Measurements from ENCODE around the gene LYSET. TPM values are rescaled to one million over a fixed set of nuclear protein-coding genes. Genes with fewer than 3 reads are reported as not detected.
"Not testable (repeated sequence)": the region's sequence is repeated elsewhere in the genome, so short reads cannot be mapped to it uniquely, and the experiment has no call there.

LYSET gene
- total RNA-seq, 1 experiment from 2014 or later, result 35.7 TPM

DNA sequence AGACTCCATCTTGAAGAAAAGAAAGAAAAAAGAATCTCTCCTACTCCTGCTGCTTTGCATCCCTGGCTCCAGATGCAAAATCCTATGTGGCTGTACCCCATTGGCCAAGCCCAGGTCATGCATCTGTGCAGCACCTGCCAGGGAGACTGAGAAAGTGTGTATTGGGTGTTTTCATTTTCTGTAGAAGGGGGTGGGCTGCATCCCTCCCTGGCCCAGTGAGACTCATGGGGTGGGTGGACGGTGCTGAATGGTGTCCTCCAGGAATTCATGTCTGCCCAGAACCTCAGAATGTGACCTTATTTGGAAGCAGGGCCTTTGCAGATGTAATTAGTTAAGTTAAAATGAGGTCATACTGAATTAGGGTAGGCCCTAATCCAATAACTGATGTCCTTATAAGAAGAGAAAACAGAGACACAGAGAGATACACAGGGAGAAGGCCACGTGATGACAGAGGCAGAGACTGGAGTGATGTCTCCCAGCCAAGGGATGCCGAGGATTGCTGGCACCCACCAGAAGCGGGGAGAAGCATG lies 23.6 kb upstream of the LYSET start:
- Histone ChIP-seq H4K20me1 (ENCODE audit: insufficient read depth, low read depth, low read length) (no peaks in the 10 kb centered on the region), H3K4me2 (ENCODE audit: low read depth, low read length, poor library complexity, severe bottlenecking) (no peak overlapping the region), H2AFZ (ENCODE audit: low read length) (no peak overlapping the region), H3K36me3 (ENCODE audit: insufficient read depth, low read length) (no peaks in the 10 kb centered on the region), H3K4me3 (ENCODE audit: low read length) (no peak overlapping the region), H3K4me1 (ENCODE audit: low read length) (no peaks in the 10 kb centered on the region; the same call in 1 of the 2 replicates), H3K27ac (ENCODE audit: low read length) (no peak overlapping the region), H3K9me3 (ENCODE audit: low read length) (no peaks in the 10 kb centered on the region), H3K27me3 (ENCODE audit: low read length) (0 out of 2 replicates have a peak, but pooled peaks cover 2% of the 10 kb centered on the region), H3K79me2 (ENCODE audit: low read length) (no peaks in the 10 kb centered on the region), H3K9me2 (replicated peaks; ENCODE audit: insufficient read depth, low read length) (no peaks in the 10 kb centered on the region), H3K9ac (ENCODE audit: low read length) (no peak overlapping the region)
- no peak for DNase-seq

DNA sequence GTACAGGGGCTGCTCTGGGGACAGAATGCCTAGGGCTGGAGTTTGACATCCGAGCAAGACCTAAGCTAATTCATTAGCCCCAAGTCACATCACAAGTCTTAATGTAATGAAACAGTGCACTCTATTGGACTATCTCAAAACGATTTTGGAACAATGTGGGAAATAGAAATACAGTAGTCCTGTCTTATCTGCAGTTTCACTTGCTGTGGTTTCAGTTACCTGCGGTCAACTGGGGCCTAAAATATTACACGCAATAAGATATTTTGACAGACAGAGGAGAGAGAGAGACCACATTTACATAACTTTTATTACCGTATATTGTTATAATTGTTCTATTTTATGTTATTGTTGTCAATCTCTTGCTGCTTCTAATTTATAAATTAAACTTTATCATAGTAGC lies 21.6 kb upstream of the LYSET start:
- H3K4me2 ChIP-seq (ENCODE audit: low read depth, low read length, poor library complexity, severe bottlenecking), result no peak overlapping the region
- no peak overlapping the region for H3K27ac ChIP-seq (ENCODE audit: low read length)
- no peak for DNase-seq
- no peaks in the 10 kb centered on the region for H3K27me3 ChIP-seq (ENCODE audit: low read length)
- H3K36me3 ChIP-seq (ENCODE audit: insufficient read depth, low read length), result no peaks in the 10 kb centered on the region
- H3K9ac ChIP-seq (ENCODE audit: low read length), result no peak overlapping the region
- no peaks in the 10 kb centered on the region for H3K79me2 ChIP-seq (ENCODE audit: low read length)
- no peaks in the 10 kb centered on the region for H4K20me1 ChIP-seq (ENCODE audit: insufficient read depth, low read depth, low read length)
- H3K4me1 ChIP-seq (ENCODE audit: low read length), result no peaks in the 10 kb centered on the region; the same call in 1 of the 2 replicates
- no peaks in the 10 kb centered on the region for H3K9me2 ChIP-seq (replicated peaks; ENCODE audit: insufficient read depth, low read length)
- H3K4me3 ChIP-seq (ENCODE audit: low read length), result no peak overlapping the region
- no peak overlapping the region for H2AFZ ChIP-seq (ENCODE audit: low read length)
- no peaks in the 10 kb centered on the region for H3K9me3 ChIP-seq (ENCODE audit: low read length)

DNA sequence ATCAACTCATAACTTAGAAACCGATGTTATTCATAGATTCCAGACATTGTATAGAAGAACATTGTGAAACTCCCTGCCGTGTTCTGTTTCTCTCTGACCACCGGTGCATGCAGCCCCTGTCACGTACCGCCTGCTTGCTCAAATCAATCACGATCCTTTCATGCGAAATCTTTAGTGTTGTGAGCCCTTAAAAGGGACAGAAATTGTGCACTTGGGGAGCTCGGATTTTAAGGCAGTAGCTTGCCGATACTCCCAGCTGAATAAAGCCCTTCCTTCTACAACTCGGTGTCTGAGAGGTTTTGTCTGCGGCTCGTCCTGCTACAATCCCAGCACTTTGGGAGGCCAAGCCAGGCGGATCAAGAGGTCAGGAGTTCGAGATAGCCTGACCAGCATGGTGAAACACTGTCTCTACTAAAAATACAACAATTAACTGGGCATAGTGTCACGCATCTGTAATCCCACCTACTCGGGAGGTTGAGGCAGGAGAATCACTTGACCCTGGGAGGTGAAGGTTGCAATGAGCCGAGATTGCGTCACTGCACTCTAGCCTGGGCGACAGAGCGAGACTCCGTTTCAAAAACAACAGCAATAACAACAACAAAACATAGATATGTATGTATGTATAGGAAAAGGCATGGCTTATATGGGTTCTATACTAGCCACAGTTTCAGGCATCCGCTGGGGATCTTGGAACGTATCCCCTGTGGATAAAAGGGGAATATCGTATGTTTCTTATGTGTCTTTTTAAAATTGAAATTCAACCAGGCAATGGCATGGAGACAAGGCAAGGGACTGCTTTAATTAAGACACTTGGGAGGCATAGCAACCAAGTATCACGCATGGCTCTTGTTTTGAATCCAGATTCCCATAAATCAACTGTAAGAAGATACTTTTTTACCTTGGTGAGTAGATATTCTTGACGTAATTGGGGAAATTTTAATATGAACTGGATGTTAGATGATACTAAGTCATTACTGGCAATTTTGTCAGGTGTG lies 19.5 kb upstream of the LYSET start:
- H3K79me2 ChIP-seq (ENCODE audit: low read length); H2AFZ ChIP-seq (ENCODE audit: low read length); H4K20me1 ChIP-seq (ENCODE audit: insufficient read depth, low read depth, low read length); H3K9ac ChIP-seq (ENCODE audit: low read length); H3K27me3 ChIP-seq (ENCODE audit: low read length); H3K4me2 ChIP-seq (ENCODE audit: low read depth, low read length, poor library complexity, severe bottlenecking); H3K9me3 ChIP-seq (ENCODE audit: low read length); H3K36me3 ChIP-seq (ENCODE audit: insufficient read depth, low read length); H3K4me3 ChIP-seq (ENCODE audit: low read length); H3K4me1 ChIP-seq (ENCODE audit: low read length); H3K27ac ChIP-seq (ENCODE audit: low read length); H3K9me2 ChIP-seq (replicated peaks; ENCODE audit: insufficient read depth, low read length); DNase-seq: not testable (repeated sequence)

DNA sequence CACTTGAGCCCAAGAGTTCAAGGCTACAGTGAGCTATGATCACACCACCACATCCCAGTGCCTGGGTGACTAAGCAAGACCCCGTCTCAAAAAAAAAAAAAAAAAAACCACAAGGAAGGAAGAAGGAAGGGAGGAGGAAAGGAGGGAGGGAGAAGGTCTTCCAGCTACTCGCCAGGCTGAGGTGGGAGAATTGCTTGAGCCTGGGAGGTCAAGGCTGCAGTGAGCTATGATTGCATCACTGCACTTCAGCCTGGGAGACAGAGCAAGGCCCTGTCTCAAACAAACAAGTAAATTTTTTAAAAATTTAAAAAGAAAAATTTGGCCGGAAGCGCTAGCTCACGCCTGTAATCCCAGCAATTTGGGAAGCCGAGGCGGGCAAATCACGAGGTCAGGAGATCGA lies 16.5 kb upstream of the LYSET start:
- H3K36me3 ChIP-seq (ENCODE audit: insufficient read depth, low read length); H3K9ac ChIP-seq (ENCODE audit: low read length); H3K9me3 ChIP-seq (ENCODE audit: low read length); H2AFZ ChIP-seq (ENCODE audit: low read length); H3K27ac ChIP-seq (ENCODE audit: low read length); H4K20me1 ChIP-seq (ENCODE audit: insufficient read depth, low read depth, low read length); H3K79me2 ChIP-seq (ENCODE audit: low read length); H3K4me3 ChIP-seq (ENCODE audit: low read length); DNase-seq; H3K9me2 ChIP-seq (replicated peaks; ENCODE audit: insufficient read depth, low read length); H3K4me1 ChIP-seq (ENCODE audit: low read length); H3K4me2 ChIP-seq (ENCODE audit: low read depth, low read length, poor library complexity, severe bottlenecking); H3K27me3 ChIP-seq (ENCODE audit: low read length): not testable (repeated sequence)

DNA sequence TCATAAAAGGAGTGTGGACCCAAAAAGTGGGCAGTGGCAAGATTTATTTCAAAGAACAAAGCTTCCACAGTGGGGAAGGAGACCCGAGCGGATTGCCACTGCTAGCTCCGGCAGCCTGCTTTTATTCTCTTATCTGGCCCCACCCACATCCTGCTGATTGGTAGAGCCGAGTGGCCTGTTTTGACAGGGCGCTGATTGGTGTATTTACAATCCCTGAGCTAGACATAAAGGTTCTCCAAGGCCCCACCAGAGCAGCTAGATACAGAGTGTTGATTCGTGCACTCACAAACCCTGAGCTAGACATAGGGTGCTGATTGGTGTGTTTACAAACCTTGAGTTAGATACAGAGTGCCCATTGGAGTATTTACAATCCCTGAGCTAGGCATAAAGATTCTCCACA lies 15.5 kb upstream of the LYSET start:
- not testable (repeated sequence) for H3K4me2 ChIP-seq (ENCODE audit: low read depth, low read length, poor library complexity, severe bottlenecking); H2AFZ ChIP-seq (ENCODE audit: low read length); H3K36me3 ChIP-seq (ENCODE audit: insufficient read depth, low read length); H3K9ac ChIP-seq (ENCODE audit: low read length); H4K20me1 ChIP-seq (ENCODE audit: insufficient read depth, low read depth, low read length); H3K4me1 ChIP-seq (ENCODE audit: low read length); H3K27ac ChIP-seq (ENCODE audit: low read length); H3K9me3 ChIP-seq (ENCODE audit: low read length); DNase-seq; H3K4me3 ChIP-seq (ENCODE audit: low read length); H3K27me3 ChIP-seq (ENCODE audit: low read length); H3K79me2 ChIP-seq (ENCODE audit: low read length); H3K9me2 ChIP-seq (replicated peaks; ENCODE audit: insufficient read depth, low read length)

DNA sequence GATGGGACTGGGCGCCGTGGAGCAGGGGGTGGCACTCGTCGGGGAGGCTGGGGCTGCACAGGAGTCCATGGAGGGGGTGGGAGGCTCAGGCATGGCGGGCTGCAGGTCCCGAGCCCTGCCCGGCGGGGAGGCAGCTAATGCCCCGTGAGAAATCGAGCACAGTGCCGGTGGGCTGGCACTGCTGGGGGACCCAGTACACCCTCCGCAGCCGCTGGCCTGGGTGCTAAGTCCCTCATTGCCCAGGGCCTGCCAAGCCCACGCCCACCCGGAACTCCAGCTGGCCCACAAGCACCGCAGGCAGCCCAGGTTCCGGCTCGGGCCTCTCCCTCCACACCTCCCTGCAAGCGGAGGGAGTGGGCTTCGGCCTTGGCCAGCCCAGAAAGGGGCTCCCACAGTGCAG lies 15.0 kb upstream of the LYSET start:
- not testable (repeated sequence) for H3K79me2 ChIP-seq (ENCODE audit: low read length); H3K9ac ChIP-seq (ENCODE audit: low read length); H3K36me3 ChIP-seq (ENCODE audit: insufficient read depth, low read length); H3K4me3 ChIP-seq (ENCODE audit: low read length); H3K27ac ChIP-seq (ENCODE audit: low read length); H3K4me1 ChIP-seq (ENCODE audit: low read length); H3K4me2 ChIP-seq (ENCODE audit: low read depth, low read length, poor library complexity, severe bottlenecking); DNase-seq; H3K27me3 ChIP-seq (ENCODE audit: low read length); H2AFZ ChIP-seq (ENCODE audit: low read length); H4K20me1 ChIP-seq (ENCODE audit: insufficient read depth, low read depth, low read length); H3K9me3 ChIP-seq (ENCODE audit: low read length); H3K9me2 ChIP-seq (replicated peaks; ENCODE audit: insufficient read depth, low read length)

DNA sequence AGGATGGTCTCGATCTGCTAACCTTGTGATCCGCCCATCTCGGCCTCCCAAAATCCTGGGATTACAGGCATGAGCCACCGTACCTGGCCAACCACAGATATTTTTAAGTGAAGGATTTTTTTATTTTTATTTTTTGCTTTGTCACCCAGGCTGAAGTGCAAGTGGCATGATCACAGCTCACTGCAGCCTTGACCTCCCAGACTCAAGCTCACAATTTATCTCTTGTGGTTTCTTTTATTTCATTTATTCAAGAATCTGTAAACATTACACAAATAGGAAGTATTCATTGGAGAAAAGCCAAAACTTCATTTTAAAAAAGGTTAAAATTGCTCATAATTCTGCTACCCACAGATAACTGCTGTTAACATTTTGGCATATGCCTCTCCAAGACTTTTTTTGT lies 13.7 kb upstream of the LYSET start:
- H3K27me3 ChIP-seq (ENCODE audit: low read length), result no peaks in the 10 kb centered on the region
- no peak overlapping the region for H3K27ac ChIP-seq (ENCODE audit: low read length)
- H3K4me2 ChIP-seq (ENCODE audit: low read depth, low read length, poor library complexity, severe bottlenecking), result no peak overlapping the region
- H3K79me2 ChIP-seq (ENCODE audit: low read length), result no peaks in the 10 kb centered on the region
- DNase-seq, result no peak
- no peaks in the 10 kb centered on the region for H3K4me1 ChIP-seq (ENCODE audit: low read length)
- H3K9me2 ChIP-seq (replicated peaks; ENCODE audit: insufficient read depth, low read length), result no peaks in the 10 kb centered on the region
- H3K36me3 ChIP-seq (ENCODE audit: insufficient read depth, low read length), result no peaks in the 10 kb centered on the region
- no peak overlapping the region for H3K9ac ChIP-seq (ENCODE audit: low read length)
- no peaks in the 10 kb centered on the region for H4K20me1 ChIP-seq (ENCODE audit: insufficient read depth, low read depth, low read length)
- H3K4me3 ChIP-seq (ENCODE audit: low read length), result no peak overlapping the region
- no peak overlapping the region for H2AFZ ChIP-seq (ENCODE audit: low read length)
- no peaks in the 10 kb centered on the region for H3K9me3 ChIP-seq (ENCODE audit: low read length)

DNA sequence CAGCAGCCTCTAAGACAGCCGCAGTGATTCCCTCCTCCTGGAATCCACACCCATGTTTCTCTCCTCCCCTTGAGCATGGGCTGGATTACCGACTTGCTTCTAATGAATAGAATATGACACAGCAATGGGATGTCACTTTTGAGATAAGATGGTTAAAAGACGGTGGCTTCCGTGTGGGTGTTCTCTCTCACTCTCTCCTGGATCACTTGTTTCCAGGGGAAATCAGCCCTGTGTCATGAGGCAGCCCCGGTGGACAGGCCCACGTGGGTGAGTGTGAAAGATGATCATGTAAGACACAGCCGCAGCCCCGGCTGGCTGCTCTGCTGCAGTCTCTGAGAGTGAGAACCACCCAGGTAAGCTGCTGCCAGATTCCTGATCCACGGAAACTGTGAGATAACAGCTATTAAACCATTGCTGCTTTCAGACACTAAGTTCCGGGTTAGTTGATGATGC lies 11.1 kb upstream of the LYSET start:
- peak; percentile 32 for DNase-seq
- H3K9ac ChIP-seq (ENCODE audit: low read length), result no peak overlapping the region
- no peak overlapping the region for H2AFZ ChIP-seq (ENCODE audit: low read length)
- no peaks in the 10 kb centered on the region for H3K4me1 ChIP-seq (ENCODE audit: low read length)
- H3K27me3 ChIP-seq (ENCODE audit: low read length), result no peaks in the 10 kb centered on the region
- no peak overlapping the region for H3K4me2 ChIP-seq (ENCODE audit: low read depth, low read length, poor library complexity, severe bottlenecking)
- H4K20me1 ChIP-seq (ENCODE audit: insufficient read depth, low read depth, low read length), result no peaks in the 10 kb centered on the region
- no peaks in the 10 kb centered on the region for H3K36me3 ChIP-seq (ENCODE audit: insufficient read depth, low read length)
- H3K9me3 ChIP-seq (ENCODE audit: low read length), result no peaks in the 10 kb centered on the region
- no peaks in the 10 kb centered on the region for H3K9me2 ChIP-seq (replicated peaks; ENCODE audit: insufficient read depth, low read length)
- H3K27ac ChIP-seq (ENCODE audit: low read length), result no peak overlapping the region
- H3K4me3 ChIP-seq (ENCODE audit: low read length), result no peak overlapping the region
- H3K79me2 ChIP-seq (ENCODE audit: low read length), result no peaks in the 10 kb centered on the region

Data from Karpas-422 (cell line).